ENCODE results near the gene LHFPL2.

LHFPL2 gene

DNA sequence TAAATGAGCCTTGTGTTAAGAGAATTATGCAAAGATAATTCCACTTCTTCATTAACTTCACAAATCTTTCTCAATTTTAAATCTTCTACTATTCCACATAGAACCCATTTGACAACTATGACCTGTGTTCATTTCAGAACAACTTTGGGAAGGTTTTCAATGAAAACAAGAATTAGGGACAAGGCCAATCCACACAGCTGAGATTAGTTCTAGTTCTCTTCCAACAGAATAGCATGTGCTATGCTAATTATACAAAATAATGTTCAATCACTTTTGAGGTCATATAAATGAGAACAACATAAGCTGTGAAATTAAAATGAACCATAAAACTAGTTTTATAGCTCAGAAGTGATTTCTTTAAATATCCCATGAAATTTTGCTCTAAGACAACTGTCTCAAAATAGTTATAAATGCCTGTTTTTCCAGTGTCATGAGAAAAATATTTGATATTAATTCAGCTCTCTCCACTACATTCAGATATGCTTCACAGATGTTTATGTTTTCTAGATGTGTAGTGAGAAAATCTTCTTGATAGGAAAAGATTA lies 7.2 kb upstream of the LHFPL2 start:
- H3K4me3 ChIP-seq (ENCODE audit: low read depth, low read length) = no peak overlapping the region
- TF ChIP-seq, protein P1, sequence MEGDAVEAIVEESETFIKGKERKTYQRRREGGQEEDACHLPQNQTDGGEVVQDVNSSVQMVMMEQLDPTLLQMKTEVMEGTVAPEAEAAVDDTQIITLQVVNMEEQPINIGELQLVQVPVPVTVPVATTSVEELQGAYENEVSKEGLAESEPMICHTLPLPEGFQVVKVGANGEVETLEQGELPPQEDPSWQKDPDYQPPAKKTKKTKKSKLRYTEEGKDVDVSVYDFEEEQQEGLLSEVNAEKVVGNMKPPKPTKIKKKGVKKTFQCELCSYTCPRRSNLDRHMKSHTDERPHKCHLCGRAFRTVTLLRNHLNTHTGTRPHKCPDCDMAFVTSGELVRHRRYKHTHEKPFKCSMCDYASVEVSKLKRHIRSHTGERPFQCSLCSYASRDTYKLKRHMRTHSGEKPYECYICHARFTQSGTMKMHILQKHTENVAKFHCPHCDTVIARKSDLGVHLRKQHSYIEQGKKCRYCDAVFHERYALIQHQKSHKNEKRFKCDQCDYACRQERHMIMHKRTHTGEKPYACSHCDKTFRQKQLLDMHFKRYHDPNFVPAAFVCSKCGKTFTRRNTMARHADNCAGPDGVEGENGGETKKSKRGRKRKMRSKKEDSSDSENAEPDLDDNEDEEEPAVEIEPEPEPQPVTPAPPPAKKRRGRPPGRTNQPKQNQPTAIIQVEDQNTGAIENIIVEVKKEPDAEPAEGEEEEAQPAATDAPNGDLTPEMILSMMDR (IDR thresholded peaks at IDR 0.05; ENCODE audit: low read depth, low read length, missing control alignments) = no peak
- no peak for DNase-seq (ENCODE audit: low read depth)

DNA sequence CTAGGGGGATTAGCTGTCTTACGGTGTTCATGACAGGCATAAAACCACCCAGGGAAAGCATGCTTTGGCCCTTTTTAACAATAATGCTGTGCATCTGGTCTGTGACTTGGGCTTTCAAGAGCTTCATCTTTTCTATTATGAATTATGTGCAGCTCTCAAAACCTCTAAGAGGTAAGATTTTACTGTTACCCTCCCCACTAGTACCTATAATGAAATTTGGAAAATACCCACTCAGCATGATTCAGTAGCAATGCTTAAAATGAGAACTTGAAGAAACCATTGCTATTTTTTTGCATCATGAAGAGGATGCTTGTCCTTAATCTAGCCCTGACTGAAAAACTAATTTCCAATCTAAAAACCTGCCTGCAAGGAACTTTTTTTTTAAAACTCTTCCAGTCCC lies 5.8 kb upstream of the LHFPL2 start:
- H3K4me3 ChIP-seq (ENCODE audit: low read depth, low read length) = no peak overlapping the region
- DNase-seq (ENCODE audit: low read depth) = no peak
- TF ChIP-seq, protein P1 (IDR thresholded peaks at IDR 0.05; ENCODE audit: low read depth, low read length, missing control alignments) = no peak

DNA sequence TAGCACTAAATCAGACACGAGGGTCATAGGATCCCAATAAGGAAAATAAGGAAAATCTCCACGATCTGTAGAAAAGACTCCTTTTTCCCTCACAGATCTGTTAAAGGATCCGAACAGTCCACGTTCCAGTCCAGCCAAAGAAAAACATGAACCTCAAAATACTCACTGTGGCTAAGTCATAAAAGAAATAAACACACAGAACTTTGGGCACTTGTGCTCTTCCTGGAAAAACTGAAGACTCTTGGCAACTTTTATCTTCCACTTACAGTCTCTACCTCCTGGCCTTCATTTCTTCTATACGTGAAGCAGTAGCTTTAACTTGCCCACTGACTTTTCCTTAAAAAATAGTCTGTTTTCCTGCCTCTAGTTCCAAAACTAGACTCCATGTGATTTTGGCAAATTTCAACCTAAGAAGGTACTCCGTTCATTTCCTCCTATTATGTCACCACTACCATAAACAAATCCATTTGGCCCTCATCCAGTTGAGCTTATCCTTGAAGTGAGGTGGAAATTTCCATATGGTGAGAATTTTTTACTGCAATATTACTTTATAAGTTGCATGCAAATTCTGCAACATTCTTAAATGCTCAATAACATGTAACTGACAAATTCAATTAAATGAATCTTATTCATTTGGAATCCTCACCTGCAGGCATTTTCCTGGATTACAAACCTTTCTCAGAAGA lies 5.3 kb upstream of the LHFPL2 start:
- DNase-seq (ENCODE audit: low read depth) = no peak
- no peak overlapping the region for H3K4me3 ChIP-seq (ENCODE audit: low read depth, low read length)
- TF ChIP-seq, protein P1 (IDR thresholded peaks at IDR 0.05; ENCODE audit: low read depth, low read length, missing control alignments) = no peak

DNA sequence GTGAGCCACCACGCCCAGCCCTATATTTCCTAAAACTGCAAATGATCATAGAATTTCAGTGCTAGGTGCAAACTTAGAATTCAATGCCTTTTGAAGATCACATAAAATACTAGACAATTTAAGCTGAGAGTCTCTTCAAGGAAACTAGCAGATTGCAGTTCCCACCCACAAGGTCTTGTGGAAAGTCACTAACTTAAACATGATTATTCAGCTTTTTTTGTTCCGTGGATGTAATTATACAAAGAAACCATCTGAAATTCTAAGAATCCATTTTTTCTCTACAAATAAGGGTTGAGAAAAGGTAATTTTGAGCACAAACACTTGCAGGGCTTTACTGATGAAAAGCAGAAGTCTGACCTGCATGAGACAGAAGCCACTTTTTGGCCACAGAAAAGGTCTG lies 4.5 kb upstream of the LHFPL2 start:
- no peak for DNase-seq (ENCODE audit: low read depth)
- TF ChIP-seq, protein P1 (IDR thresholded peaks at IDR 0.05; ENCODE audit: low read depth, low read length, missing control alignments) = no peak
- H3K4me3 ChIP-seq (ENCODE audit: low read depth, low read length) = no peak overlapping the region

DNA sequence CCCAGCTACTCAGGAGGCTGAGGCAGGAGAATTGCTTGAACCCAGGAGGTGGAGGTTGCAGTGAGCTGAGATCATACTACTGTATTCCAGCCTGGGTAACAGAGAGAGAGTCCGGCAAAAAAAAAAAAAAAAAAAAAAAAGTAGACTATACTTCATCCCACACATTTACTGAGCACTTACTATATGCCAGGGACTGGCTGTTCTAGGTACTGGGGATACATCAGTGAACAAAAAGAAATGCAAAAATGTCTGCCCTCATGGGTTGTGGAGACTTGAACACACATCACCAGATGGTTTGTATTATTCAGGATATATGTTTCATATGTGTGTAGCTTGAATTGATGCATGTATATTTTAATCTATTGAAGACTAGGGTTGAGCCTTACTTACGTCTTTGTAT lies 2.9 kb upstream of the LHFPL2 start:
- no peak overlapping the region for H3K4me3 ChIP-seq (ENCODE audit: low read depth, low read length)
- no peak for DNase-seq (ENCODE audit: low read depth)
- TF ChIP-seq, protein P1 (IDR thresholded peaks at IDR 0.05; ENCODE audit: low read depth, low read length, missing control alignments) = no peak

DNA sequence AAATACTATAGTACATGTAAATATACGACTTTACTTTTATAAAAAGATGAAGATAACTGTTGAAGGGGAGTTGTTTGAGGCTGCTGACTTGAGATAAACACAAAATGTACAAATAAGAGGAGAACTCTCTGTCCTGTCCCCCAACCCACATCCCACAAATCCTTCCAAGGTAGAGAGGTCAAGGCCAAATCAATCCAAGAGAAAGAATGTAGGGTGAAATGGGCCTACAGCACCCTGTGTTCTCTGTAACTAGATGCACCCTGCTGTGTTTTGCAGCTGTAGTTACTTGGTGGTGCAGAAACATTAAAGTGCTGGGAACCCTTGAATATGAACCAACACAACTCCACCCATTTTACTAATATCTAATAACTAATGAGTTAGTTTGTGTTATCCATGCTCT lies 2.0 kb upstream of the LHFPL2 start:
- H3K4me3 ChIP-seq (ENCODE audit: low read depth, low read length) = no peak overlapping the region
- TF ChIP-seq, protein P1 (IDR thresholded peaks at IDR 0.05; ENCODE audit: low read depth, low read length, missing control alignments) = no peak
- no peak for DNase-seq (ENCODE audit: low read depth)

Measured in GM12864 (cell line).